ENCODE measurements around the gene ENTPD8. TPM values are rescaled to one million over a fixed set of nuclear protein-coding genes. Genes with fewer than 3 reads are reported as not detected.

The ENTPD8 gene
- total and polyA plus RNA-seq, 2 of the 13 experiments (the other 11 are each of a cell fraction or from before 2014, with no cell fraction given), result 0.26 to 0.44 TPM

- no peak for TF ChIP-seq BCLAF1 (IDR thresholded peaks at IDR 0.05)
- peak; percentile 47; the same call in 1 of the 2 replicates for TF ChIP-seq EED (CRISPR knock-in tag; IDR thresholded peaks at IDR 0.05)
- TF ChIP-seq NKX3-1 (CRISPR knock-in tag; IDR thresholded peaks at IDR 0.05), result no peak
- no peak for TF ChIP-seq ZBTB40 (IDR thresholded peaks at IDR 0.05)
- TF ChIP-seq ZBTB40 (CRISPR knock-in tag; IDR thresholded peaks at IDR 0.05), result no peak
- TF ChIP-seq ZFX (CRISPR knock-in tag; IDR thresholded peaks at IDR 0.05; ENCODE audit: low read depth), result peak; percentile 68
- TF ChIP-seq ZNF101 (CRISPR knock-in tag; IDR thresholded peaks at IDR 0.05; ENCODE audit: borderline replicate concordance, low read depth), result no peak
- no peak for TF ChIP-seq CEBPG (CRISPR knock-in tag; IDR thresholded peaks at IDR 0.05)
- no peak for TF ChIP-seq CENPT (CRISPR knock-in tag; IDR thresholded peaks at IDR 0.05; ENCODE audit: low read depth)
- TF ChIP-seq BRCA1 (CRISPR knock-in tag; IDR thresholded peaks at IDR 0.05), result no peak
- no peak for TF ChIP-seq ZNF234 (CRISPR knock-in tag; conservative IDR thresholded peaks at IDR 0.05)
- TF ChIP-seq ZNF280D (CRISPR knock-in tag; IDR thresholded peaks at IDR 0.05), result no peak
- no peak for TF ChIP-seq ZBTB43 (CRISPR knock-in tag; conservative IDR thresholded peaks at IDR 0.05)
Observed at GRCh38 chr9:137406876-137407589, 34.1 kb downstream of the ENTPD8 start (continued).
